ENCODE measurements around the gene PTX4. TPM values are rescaled to one million over a fixed set of nuclear protein-coding genes. Genes with fewer than 3 reads are reported as not detected.

Gene PTX4
- total RNA-seq, 2 donors from 2014 or later: not detected

- ATAC-seq: no peak
- intact Hi-C loops (cut with DNase I, micrococcal nuclease): no loop called here
- DNase-seq: no peak
Observed at GRCh38 chr16:1437606-1438005, 51.1 kb downstream of the PTX4 start.

- DNase-seq: no peak
- intact Hi-C loops (cut with DNase I, micrococcal nuclease): no loop called here
- ATAC-seq: no peak
Observed at GRCh38 chr16:1436731-1437355, 51.9 kb downstream of the PTX4 start.

- no peak for ATAC-seq
- DNase-seq: no peak
- intact Hi-C loops (cut with DNase I, micrococcal nuclease): no loop called here
Observed at GRCh38 chr16:1435921-1436697, 52.6 kb downstream of the PTX4 start.

Other genes with a start within 250 kb of the PTX4 start
- gene TPSAB1, start 248.2 kb downstream of the PTX4 start, total RNA-seq: 10 to 100 TPM in 1 of 2 donors, 1 to 10 TPM in 1; 5.7 to 49.9 TPM
- 1 to 10 TPM in 1 of 2 donors, under 1 TPM in 1; 0.18 to 2.8 TPM for gene TPSD1, start 232.9 kb downstream of the PTX4 start, total RNA-seq
- 10 to 100 TPM; 76.6 to 87.1 TPM for gene UBE2I, start 179.3 kb downstream of the PTX4 start, total RNA-seq
- 10 to 100 TPM in 1 of 2 donors, 1 to 10 TPM in 1; 7.5 to 12.3 TPM for gene BAIAP3, start 155.3 kb downstream of the PTX4 start, total RNA-seq
- gene TSR3, start 137.1 kb downstream of the PTX4 start, total RNA-seq: 10 to 100 TPM; 50.7 to 54.4 TPM
- 10 to 100 TPM; 57.6 to 61.8 TPM for gene GNPTG, start 137.0 kb downstream of the PTX4 start, total RNA-seq
- gene UNKL, start 74.2 kb downstream of the PTX4 start, total RNA-seq: 10 to 100 TPM; 14.7 to 15.0 TPM
- 10 to 100 TPM; 11.6 to 17.2 TPM for gene UQCC4, start 68.2 kb downstream of the PTX4 start, total RNA-seq
- gene PERCC1, start 57.9 kb downstream of the PTX4 start, total RNA-seq: not detected
- under 1 TPM; 0.55 to 0.59 TPM for gene CCDC154, start 44.4 kb downstream of the PTX4 start, total RNA-seq
- gene CLCN7, start 13.9 kb downstream of the PTX4 start, total RNA-seq: 10 to 100 TPM; 42.3 to 44.9 TPM
- gene TELO2, start 4.4 kb upstream of the PTX4 start, total RNA-seq: 10 to 100 TPM; 26.6 to 36.3 TPM
- 1 to 10 TPM; 2.6 to 4.9 TPM for gene TMEM204, start 44.7 kb upstream of the PTX4 start, total RNA-seq
- 10 to 100 TPM; 13.3 to 16.3 TPM for gene IFT140, start 123.1 kb upstream of the PTX4 start, total RNA-seq
- 10 to 100 TPM; 16.4 to 16.6 TPM for gene CRAMP1, start 123.4 kb upstream of the PTX4 start, total RNA-seq
- 10 to 100 TPM; 49.8 to 62.4 TPM for gene JPT2, start 189.3 kb upstream of the PTX4 start, total RNA-seq
- 10 to 100 TPM; 55.2 to 79.0 TPM for gene MAPK8IP3, start 217.3 kb upstream of the PTX4 start, total RNA-seq